GM12873 (cell line): ENCODE measurements around the gene SDR39U1.

ENCODE experiments used
- TF ChIP-seq, protein P1 (sequence below): IDR thresholded peaks from 2 replicates; pipeline ENCODE4 v1.5.1; 2012; ENCODE audit warnings: low read depth, mild to moderate bottlenecking, moderate library complexity, low read length, control low read depth; ENCODE audit not compliant: insufficient read depth; ENCODE audit errors: missing control alignments

Gene SDR39U1

DNA sequence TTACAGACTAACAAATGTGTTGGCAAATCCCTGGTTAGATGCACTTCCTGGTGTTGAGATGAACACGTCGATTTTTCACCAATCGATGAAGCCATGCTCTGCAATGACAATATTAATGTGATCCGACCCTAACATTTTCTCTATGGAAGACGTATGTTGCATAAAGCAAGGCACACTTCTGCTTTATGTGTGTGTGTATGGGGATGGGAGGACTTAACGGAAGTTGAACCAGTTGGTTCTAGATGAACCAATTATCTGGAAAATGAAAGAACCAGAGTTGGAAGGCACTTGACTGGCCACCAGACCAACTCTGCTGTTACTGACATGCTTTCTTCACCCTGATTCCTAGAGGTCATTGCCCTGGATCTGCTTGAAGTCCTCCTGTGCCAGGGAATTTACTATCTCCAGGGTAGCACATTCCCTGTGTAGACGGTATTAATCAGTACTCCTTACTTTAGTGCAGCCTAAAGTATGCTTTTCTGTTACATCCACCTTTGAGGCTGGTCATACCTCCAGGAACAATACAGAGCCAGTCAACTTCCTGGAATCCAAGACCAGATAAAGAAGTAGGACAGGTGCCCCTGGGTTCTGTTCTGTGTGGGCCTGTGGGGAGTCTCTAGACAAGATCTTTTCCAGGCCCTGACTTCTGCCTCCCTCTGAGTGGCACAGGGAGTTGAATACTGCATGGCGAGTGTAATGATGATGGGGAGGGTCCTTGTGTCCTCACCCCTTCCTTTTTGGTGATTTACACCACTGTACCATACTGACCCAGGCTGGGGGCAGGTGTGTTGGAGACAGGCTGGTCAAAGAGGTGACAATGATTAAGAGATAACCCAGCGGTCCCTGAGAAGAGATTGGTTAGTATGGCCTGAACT is 4.1 kb downstream of the SDR39U1 start:
- TF ChIP-seq, protein P1, sequence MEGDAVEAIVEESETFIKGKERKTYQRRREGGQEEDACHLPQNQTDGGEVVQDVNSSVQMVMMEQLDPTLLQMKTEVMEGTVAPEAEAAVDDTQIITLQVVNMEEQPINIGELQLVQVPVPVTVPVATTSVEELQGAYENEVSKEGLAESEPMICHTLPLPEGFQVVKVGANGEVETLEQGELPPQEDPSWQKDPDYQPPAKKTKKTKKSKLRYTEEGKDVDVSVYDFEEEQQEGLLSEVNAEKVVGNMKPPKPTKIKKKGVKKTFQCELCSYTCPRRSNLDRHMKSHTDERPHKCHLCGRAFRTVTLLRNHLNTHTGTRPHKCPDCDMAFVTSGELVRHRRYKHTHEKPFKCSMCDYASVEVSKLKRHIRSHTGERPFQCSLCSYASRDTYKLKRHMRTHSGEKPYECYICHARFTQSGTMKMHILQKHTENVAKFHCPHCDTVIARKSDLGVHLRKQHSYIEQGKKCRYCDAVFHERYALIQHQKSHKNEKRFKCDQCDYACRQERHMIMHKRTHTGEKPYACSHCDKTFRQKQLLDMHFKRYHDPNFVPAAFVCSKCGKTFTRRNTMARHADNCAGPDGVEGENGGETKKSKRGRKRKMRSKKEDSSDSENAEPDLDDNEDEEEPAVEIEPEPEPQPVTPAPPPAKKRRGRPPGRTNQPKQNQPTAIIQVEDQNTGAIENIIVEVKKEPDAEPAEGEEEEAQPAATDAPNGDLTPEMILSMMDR: no peak

GRCh38 chr14:24437736-24438067 is 4.9 kb downstream of the SDR39U1 start:
- TF ChIP-seq, protein P1: no peak

DNA sequence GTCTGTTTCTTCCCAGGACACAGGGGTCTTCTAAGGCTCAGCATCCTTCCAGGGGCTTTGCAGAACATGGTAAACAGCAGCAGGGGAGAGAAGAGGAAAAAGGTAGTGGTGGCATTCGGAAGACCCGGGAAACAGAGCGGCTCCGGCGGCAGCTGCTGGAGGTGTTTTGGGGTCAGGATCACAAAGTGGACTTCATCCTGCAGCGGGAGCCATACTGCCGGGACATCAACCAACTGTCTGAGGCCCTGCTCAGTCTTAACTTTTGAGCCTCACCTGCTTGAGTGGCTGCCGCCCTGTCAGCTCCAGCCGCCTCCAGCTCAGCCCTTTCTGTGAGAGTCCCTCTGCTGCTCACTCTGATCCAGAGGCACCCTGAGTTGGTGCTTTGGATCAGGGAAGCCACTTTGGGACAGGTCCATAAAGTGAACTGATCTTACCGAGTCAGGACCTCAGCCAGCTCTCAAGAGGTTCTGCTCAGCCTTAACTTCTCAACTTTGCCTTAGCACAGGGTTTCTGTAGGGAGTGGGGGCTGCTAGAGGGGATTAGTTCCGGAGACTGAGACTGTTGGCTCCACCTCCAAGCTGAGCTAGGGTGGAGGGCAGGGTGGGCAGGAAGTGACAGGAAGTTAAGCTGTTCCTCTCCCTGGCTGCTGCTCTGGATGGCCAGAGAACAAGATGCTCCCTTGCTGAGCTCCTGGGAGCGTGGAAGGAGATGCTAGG is 5.4 kb downstream of the SDR39U1 start:
- TF ChIP-seq, protein P1: no peak

- TF ChIP-seq, protein P1: peak; percentile 80
Measured at GRCh38 chr14:24436355-24437019, 6.1 kb downstream of the SDR39U1 start.

GRCh38 chr14:24435998-24436354 is 6.6 kb downstream of the SDR39U1 start:
- TF ChIP-seq, protein P1: no peak

DNA sequence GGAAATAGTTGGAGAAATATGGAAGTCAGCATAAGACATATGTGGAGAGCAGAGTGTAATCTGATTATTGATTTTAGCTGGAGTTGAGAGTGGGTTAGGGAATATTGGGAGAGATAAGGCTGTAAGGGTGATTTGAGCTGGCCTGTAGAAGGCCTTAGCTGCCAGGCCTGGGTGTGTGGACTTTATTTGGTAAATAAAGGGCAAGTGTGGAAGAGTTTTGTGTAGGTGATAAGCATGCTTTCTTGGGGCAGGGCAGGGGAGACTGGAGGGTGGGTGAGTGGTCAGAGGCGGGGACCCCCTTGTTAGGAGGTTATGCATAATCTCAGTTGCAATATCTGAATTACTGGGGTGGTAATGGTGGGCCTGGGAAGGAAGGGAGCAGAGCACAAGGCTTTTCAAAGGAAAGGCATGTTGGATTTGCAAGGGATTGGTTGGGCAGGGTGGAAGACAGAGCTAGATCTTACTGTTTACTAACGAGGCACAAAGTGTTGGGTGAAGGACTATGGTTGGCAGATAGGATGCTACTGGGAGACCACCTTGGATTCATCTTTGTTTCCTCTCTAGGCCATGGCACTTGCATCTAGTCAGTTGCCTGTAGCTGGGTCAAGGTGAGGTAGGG is 7.3 kb downstream of the SDR39U1 start:
- TF ChIP-seq, protein P1: no peak

DNA sequence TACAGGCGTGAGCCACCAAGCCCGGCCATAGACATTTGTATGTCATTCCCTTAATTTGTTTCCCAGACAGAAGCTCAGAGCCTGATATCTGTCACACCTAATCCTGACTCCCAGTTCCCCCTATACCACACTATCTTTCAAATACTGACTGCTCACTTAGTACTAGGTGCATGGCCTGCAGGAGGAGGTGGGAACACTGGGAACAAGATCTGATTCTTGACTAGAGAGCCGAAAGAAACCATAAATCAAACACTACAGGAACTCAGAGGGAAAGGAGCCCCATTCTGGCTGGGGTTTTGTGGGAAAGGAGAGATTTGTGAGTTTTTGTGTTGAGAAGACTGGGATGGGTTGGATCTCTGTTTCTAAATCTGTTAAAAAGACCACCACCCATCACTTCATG is 7.9 kb downstream of the SDR39U1 start:
- TF ChIP-seq, protein P1: no peak
